GM19035 (cell line): ENCODE results near the gene NOTCH4.
"Not testable (repeated sequence)": the region's sequence is repeated elsewhere in the genome, so short reads cannot be mapped to it uniquely, and the experiment has no call there.

Source experiments
- ATAC-seq: cut with Tn5 transposase; IDR thresholded peaks from one replicate; pipeline ENCODE4 v1.9.1; 2021; ENCODE audit not compliant: unreplicated experiment

Gene NOTCH4

GRCh38 chr6:32223258-32224235, at the start of gene NOTCH4:
Gene NOTCH4, minus strand, starts transcription at chr6:32224067. Its CDS starts 139 bp downstream, at chr6:32223928.
- ATAC-seq: no peak

GRCh38 chr6:32271429-32271828, 47.6 kb upstream of the NOTCH4 start:
- no peak for ATAC-seq

- ATAC-seq: not testable (repeated sequence)
Measured at GRCh38 chr6:32268459-32268858, 44.6 kb upstream of the NOTCH4 start.

- no peak for ATAC-seq
Measured at GRCh38 chr6:32267035-32267434, 43.2 kb upstream of the NOTCH4 start.

- ATAC-seq: not testable (repeated sequence)
Measured at GRCh38 chr6:32257262-32257661, 33.4 kb upstream of the NOTCH4 start.

- peak; percentile 71 for ATAC-seq
Measured at GRCh38 chr6:32255199-32256153, 31.6 kb upstream of the NOTCH4 start.

GRCh38 chr6:32254761-32255198, 30.9 kb upstream of the NOTCH4 start:
- no peak for ATAC-seq

GRCh38 chr6:32252331-32253009, 28.6 kb upstream of the NOTCH4 start:
- no peak for ATAC-seq

- no peak for ATAC-seq
Measured at GRCh38 chr6:32249262-32249661, 25.4 kb upstream of the NOTCH4 start.

- no peak for ATAC-seq
Measured at GRCh38 chr6:32247401-32247800, 23.5 kb upstream of the NOTCH4 start.

- no peak for ATAC-seq
Measured at GRCh38 chr6:32244946-32245398, 21.1 kb upstream of the NOTCH4 start.

GRCh38 chr6:32244270-32244669, 20.4 kb upstream of the NOTCH4 start:
- ATAC-seq: no peak

GRCh38 chr6:32242318-32242813, 18.5 kb upstream of the NOTCH4 start:
- not testable (repeated sequence) for ATAC-seq

- ATAC-seq: no peak
Measured at GRCh38 chr6:32240686-32241085, 16.8 kb upstream of the NOTCH4 start.

- ATAC-seq: no peak
Measured at GRCh38 chr6:32239462-32239861, 15.6 kb upstream of the NOTCH4 start.

GRCh38 chr6:32234934-32235333, 11.1 kb upstream of the NOTCH4 start:
- ATAC-seq: no peak

- ATAC-seq: no peak
Measured at GRCh38 chr6:32226434-32226833, 2.6 kb upstream of the NOTCH4 start.

- no peak for ATAC-seq
Measured at GRCh38 chr6:32224696-32225095, 829 bp upstream of the NOTCH4 start.

GRCh38 chr6:32222333-32223230, 1.3 kb downstream of the NOTCH4 start:
- ATAC-seq: no peak
